GM18517 (cell line): Measurements from ENCODE around the gene KRTAP10-11.
"Not testable (repeated sequence)": the region's sequence is repeated elsewhere in the genome, so short reads cannot be mapped to it uniquely, and the experiment has no call there.

Experiments
- ATAC-seq: cut with Tn5 transposase; IDR thresholded peaks from one replicate; pipeline ENCODE4 v1.9.1; 2021; ENCODE audit warnings: mild to moderate bottlenecking, moderate library complexity; ENCODE audit not compliant: unreplicated experiment

KRTAP10-11 gene

GRCh38 chr21:44638506-44639330, 7.5 kb upstream of the KRTAP10-11 start:
- ATAC-seq = not testable (repeated sequence)

DNA sequence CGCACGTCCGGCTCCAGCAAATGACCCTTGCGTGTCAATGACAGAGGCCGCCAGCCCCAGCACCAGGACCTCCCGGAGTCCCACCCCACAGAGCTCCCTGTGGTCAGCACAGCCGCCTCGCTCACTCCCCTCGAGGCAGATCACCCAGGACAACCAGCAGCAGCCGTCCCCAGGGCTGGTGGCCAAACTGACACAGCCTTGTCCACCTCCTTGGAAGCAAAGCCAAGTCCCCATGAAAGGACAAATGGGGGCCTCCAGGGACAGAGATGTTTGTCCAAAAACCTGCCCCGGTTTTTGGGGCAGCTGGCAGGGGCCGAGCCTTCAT, 6.9 kb upstream of the KRTAP10-11 start:
- ATAC-seq = no peak

- ATAC-seq = no peak
These were observed 5.5 kb upstream of the KRTAP10-11 start for GRCh38 chr21:44640761-44641160.

DNA sequence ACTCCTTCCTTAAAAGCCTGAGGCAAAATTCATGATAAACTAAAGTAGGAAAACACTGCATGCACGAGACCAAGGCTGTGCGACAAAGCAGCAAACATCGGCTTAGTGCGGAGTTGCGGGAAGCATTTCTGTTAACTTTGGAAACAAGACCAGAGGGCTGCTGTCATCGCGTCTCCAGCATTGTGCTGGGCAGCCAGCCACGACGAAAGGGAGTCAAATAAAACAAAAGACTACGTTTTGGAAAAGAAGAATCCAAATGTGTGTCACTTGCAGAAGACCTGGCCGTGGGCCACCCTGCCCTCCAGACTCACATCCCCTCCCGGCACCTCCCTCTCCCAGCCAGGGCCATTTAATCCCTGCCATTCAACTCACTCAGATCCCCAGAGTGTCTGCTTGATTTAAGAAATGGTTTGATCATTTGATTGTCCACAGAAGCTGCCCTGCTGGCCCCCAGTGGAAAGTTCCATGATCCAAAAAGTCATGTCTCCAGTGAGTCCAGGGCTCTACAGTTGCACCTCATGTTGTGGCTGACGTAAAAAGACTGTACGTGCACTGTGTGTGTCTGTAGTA, 2.4 kb upstream of the KRTAP10-11 start:
- no peak for ATAC-seq

GRCh38 chr21:44644878-44645277, 1.3 kb upstream of the KRTAP10-11 start:
- no peak for ATAC-seq

DNA sequence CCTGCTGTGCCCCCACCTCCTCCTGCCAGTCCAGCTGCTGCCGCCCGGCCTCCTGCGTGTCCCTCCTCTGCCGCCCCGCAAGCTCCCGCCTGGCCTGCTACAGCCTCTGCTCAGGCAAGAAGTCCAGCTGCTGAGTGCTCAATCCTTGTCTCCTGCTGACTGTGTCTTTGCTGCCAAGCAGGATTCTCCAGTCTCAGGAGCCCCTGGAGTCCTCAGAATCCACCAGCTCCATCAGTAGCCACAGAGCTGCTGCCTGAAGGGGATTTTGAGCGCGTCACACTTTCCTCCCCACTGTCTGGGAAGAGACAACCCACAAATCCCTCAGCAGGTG, 973 bp downstream of the KRTAP10-11 start:
- no peak for ATAC-seq

GRCh38 chr21:44648557-44649311, 2.5 kb downstream of the KRTAP10-11 start:
- ATAC-seq = no peak

DNA sequence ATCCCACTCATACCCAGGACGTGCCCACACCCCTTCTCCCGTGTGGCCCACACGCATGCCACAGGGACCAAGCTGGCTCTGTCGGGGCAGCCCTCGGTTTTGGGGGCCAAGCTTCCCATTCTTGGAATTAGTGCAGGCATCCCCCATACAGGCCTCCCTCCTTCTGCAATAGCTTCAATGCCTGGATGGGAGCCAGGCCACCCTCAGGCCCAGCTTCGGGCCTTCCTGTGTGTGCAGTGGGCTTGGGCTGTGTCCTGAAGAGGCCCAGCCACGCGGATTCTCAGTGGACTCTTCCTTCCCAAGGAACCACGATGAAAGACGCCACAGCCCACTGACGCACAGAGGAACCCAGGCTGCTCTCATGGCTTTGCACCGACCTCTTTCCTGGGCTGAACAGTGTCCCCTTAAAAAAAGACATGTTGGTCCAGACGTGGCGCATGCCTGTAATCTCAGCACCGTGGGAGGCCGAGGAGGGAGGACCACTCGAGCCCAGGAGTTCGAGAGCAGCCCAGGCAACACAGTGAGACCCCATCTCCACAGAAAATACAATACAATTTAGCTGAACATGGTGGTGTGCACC, 3.4 kb downstream of the KRTAP10-11 start:
- ATAC-seq = no peak

DNA sequence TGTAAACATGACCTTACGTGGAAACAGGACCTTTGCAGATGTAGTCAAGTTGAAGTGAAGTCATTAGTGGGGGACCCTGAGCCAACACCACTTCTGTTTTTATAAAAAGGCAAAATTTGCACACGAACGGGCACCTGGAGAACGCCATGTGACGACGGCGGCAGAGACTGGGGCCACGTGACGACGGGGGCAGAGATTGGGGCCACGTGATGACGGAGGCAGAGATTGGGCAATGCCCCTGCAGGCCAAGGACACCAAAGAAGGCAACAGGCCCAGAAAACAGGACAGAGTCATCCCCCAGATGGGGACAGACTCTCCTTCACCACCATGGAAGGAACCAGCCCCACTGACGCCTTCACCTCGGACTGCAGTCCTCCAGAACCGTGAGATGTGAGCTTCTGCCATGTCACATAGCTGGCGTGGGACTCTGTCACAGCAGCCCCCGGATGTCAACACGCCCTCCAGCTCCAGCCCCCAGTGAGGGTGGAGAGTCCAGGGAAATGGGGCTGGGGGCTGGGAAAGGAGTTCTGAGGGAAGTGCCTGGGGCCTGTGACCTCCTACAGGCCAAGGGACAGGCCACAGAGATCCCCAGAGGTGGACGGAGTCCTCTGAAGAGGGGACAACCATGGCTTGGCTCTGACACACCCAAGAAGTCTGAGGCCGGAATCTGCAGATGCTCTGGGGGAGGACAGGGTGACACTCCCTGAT, 4.2 kb downstream of the KRTAP10-11 start:
- ATAC-seq = no peak

- no peak for ATAC-seq
These were observed 4.9 kb downstream of the KRTAP10-11 start for GRCh38 chr21:44650973-44651675.

GRCh38 chr21:44653123-44653522, 6.9 kb downstream of the KRTAP10-11 start:
- ATAC-seq = no peak

DNA sequence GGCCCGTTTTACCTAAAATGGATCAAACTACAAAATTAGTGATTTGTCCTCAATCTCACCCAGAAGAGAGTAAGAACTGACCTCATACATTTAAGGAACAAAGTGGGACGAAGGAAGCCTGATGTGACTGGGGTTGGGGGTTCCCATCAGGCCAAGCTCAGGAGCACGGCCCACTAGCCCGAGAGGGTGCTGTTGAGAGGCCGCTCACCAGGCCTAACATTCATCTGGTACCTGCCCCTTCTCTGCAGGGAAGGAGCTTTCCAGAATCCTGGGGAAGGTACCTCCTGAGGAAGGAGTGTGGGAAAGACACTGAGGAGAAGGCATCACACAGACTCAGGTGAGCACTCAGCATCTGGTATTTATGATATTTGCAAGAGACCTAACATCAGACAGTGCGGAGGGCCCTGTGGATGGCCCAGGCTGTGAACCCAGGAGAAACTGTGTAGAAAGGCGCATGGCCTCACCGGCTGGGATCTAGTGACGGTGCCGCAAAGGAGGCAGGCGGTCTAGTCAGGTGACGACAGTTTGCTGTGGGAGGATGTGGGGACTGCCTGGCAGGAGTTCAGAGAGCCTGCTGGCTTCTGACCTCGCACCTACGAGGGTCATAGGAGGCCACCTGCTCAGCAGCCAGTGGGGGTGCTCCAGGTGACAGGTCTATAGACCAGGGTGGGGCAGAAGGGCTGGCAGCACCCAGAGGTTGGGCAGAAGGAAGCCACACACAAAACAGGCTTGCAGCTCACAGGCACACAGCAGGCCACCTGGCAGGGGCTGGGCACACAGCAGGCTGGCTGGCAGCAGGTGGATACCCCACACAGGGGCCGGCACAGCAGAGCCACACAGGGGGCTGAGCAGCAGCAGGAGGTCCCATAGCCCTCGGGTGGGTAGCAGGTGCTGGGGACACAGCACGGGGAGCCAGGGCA, 7.7 kb downstream of the KRTAP10-11 start:
- no peak for ATAC-seq

DNA sequence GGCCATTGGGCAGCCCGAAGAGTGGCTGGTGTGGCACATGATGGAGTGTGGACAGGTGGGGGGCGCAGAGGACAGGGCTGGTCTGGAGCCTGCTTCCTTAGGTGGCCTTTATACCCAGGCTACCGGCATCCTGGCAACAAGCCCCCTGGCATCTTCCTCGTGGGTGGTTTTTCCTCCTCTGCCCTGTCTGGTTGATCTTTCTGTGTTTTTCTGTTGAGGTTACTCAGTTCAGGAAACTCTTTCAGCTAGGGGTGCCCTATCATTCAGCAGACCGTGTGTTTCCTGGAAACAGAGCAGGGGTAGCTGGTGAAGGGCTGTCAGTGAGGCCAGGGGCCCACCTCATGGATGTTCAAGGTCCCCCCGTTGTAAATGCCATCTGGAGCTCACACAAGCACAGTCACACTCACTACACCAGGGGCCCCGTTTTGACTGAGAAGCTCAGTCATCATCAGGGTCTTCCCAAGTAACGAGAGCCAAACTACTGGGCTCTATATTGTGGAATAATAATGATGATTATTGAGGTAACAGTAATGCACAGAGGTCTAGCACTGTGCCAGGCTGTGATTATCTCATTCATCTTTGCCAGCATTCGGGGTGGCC, 8.5 kb downstream of the KRTAP10-11 start, which contains the start of gene KRTAP12-4:
KRTAP12-4 (minus strand) TSS at position 84 of the 600 bp plus-strand sequence; CDS start at position 39, 45 bp downstream.
- ATAC-seq = no peak

DNA sequence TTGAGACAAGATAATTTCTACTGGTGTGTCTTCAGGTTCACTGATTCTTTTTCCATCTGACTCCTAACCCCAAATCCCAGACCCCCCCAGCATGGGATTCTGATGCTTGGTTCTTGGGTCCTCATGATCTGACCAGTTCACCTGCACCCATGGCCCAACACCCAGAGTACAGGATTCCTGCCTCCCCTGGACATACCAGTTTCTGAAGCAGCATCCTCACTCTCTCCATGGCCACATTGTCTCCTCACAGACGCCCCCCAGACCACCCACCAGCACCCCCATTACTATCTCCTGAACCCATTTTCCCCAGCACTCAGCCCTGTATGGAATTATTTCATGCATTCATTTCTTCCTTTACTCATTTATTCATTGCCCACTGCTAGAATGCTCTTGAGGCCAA, 10.7 kb downstream of the KRTAP10-11 start:
- ATAC-seq = no peak

DNA sequence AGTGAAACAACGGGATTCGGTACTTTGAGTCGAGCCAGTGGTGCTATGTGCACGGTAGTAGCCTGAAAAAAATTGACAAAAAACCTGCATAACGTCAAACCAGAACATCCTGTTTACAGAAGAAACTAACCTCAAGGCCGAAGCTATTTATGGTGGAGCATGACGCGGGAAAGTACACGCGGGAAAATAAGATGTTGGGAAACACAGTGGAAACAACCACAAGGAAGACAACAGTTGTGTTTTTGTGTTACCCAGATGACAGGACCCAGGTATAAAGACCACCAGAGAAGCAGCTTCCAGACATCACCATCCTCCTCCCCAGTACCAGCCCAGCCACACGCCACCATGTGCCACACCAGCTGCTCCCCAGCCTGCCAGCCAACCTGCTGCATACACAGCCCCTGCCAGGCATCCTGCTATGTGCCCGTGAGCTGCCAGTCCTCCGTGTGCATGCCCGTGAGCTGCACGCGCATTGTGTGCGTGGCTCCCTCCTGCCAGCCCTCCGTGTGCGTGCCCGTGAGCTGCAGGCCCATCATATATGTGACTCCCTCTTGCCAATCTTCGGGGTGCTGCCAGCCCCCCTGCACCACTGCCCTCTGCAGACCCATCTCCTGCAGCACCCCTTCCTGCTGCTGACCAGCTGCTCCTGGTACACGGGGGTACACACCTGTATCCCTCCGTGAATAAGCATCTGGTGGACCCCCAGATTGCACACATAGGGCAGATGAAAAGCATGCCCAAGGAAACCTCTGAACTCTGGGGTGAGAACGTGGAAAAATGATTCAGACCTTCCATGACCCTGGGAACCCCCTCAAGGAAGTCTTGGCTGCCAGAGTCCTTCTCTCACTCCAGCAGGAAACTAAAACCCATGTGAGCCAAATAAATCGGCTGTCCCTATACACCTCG, 11.7 kb downstream of the KRTAP10-11 start, which contains the start of gene KRTAP12-3:
KRTAP12-3 (plus strand) TSS at position 298 of the 906 bp plus-strand sequence; CDS start at position 346, 48 bp downstream.
- no peak for ATAC-seq

GRCh38 chr21:44658541-44658910, 12.3 kb downstream of the KRTAP10-11 start:
- ATAC-seq = no peak

DNA sequence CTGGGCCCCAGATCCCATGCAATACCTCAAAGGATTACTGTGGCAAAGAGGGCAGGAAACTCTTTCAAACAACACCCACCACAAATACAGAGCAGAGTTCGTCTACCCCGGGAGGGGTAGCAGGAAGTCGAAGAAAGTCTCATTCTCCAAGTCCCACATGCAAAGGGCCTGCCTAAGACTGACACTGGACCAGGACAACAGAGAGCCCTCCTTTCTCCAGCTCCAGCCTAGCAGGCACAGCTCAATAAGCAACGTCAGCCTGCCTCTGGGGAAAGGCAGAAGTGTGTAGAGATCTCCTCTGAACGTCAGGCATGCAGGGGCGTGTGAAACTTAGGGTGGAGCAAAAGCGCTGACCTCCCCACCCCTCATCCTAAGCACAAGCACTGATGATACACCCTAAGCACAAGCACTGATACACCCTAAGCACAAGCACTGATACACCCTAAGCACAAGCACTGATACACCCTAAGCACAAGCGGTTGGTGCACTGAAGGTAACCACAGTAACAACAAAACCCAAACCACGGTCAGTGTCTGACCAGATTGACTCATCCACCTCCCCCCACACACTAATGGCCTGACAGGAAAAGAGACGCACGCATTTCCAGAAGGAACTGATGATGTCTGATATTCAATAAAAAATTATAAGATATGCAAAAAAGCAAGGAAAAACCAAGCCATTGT, 12.8 kb downstream of the KRTAP10-11 start:
- ATAC-seq = no peak
